Endodermal cell (in vitro differentiated cells): ENCODE measurements around the gene FREY1. TPM values are rescaled to one million over a fixed set of nuclear protein-coding genes. Genes with fewer than 3 reads are reported as not detected.

Experiments used
- DNase-seq: peaks from one replicate; pipeline ENCODE4 v3.0.0-alpha.2; 2017
- H3K27ac ChIP-seq: 2 replicates; pipeline ENCODE4 v1.5.1; 2013; ENCODE audit warnings: mild to moderate bottlenecking, low read depth, low read length, moderate library complexity
- H3K27me3 ChIP-seq: 2 replicates; pipeline ENCODE4 v1.6.1; 2013; ENCODE audit warnings: mild to moderate bottlenecking, low read length, moderate library complexity; ENCODE audit not compliant: insufficient read depth, control insufficient read depth, poor library complexity, severe bottlenecking
- H3K36me3 ChIP-seq: 2 replicates; pipeline ENCODE4 v1.7.0; 2013; ENCODE audit warnings: mild to moderate bottlenecking, low read length, moderate library complexity; ENCODE audit not compliant: control insufficient read depth, insufficient read depth
- H3K4me1 ChIP-seq: one replicate; pipeline ENCODE4 v1.7.0; 2013; ENCODE audit warnings: low read length; ENCODE audit not compliant: control insufficient read depth, insufficient read depth
- H3K4me3 ChIP-seq: 2 replicates; pipeline ENCODE4 v1.5.1; 2013; ENCODE audit warnings: mild to moderate bottlenecking, low read length, moderate library complexity
- H3K9ac ChIP-seq: 2 replicates; pipeline ENCODE4 v1.6.1; 2013; ENCODE audit warnings: mild to moderate bottlenecking, low read length, moderate library complexity; ENCODE audit not compliant: poor library complexity, severe bottlenecking; ENCODE audit errors: extremely low read depth
- H3K9me3 ChIP-seq: 2 replicates; pipeline ENCODE4 v1.6.1; 2013; ENCODE audit warnings: mild to moderate bottlenecking, low read length, moderate library complexity; ENCODE audit not compliant: control insufficient read depth
- H3K27ac Mint-ChIP-seq: 2 replicates; pipeline ENCODE4 v1.8.0; 2020; ENCODE audit warnings: mixed read lengths
- H3K27me3 Mint-ChIP-seq: 2 replicates; pipeline ENCODE4 v1.8.0; 2021; ENCODE audit warnings: mild to moderate bottlenecking, mixed read lengths; ENCODE audit not compliant: insufficient read depth
- H3K36me3 Mint-ChIP-seq: 2 replicates; pipeline ENCODE4 v1.8.0; 2020; ENCODE audit warnings: low read depth, mixed read lengths
- H3K4me1 Mint-ChIP-seq: 2 replicates; pipeline ENCODE4 v1.8.0; 2020; ENCODE audit warnings: mixed read lengths
- H3K4me3 Mint-ChIP-seq: 2 replicates; pipeline ENCODE4 v1.8.0; 2020; ENCODE audit warnings: mild to moderate bottlenecking, moderate library complexity, mixed read lengths
- H3K9me3 Mint-ChIP-seq: 2 replicates; pipeline ENCODE4 v1.8.0; 2020; ENCODE audit warnings: mild to moderate bottlenecking, mixed read lengths
- WGBS, 2 experiments: methylation state at CpG; one replicate each; pipeline versions ENCODE4 v1.1.5 to v1.1.7; 2013; ENCODE audit warnings: missing lambda C conversion rate in 2 of 2, mixed read lengths in 1 of 2; ENCODE audit not compliant: insufficient coverage in 1 of 2, insufficient read length in 1 of 2; 5-methylcytosine and 5-hydroxymethylcytosine counted together
- total RNA-seq, 2 donors: library from RNA; stranded (reverse); fragmentation: NEBNext Ultra II Directional in 1 of 2; extraction: Animal tissue kit (Norgen Biotek cat#: 25700) in 1 of 2; gene quantifications; 2 replicates in 1 of 2; 3 replicates in 1 of 2; pipeline ENCODE4 v1.2.1, GENCODE V29; 2021
- TF ChIP-seq, protein P1 (sequence below): fragments of 200-600 bp; sonication (generic); conservative IDR thresholded peaks from 2 replicates; pipeline ENCODE4 v1.5.0; 2021; ENCODE audit warnings: antibody characterized with exemption, mild to moderate bottlenecking

Gene FREY1
- total RNA-seq, 2 donors from 2014 or later = 1.1 to 1.5 TPM

GRCh38 chr11:45889555-45889954 lies 17.5 kb downstream of the FREY1 start:
- H3K4me3 Mint-ChIP-seq = no peak overlapping the region
- WGBS, 2 experiments = 87 to 95% methylated on average over 4 to 8 of the region's 8 CpGs
- TF ChIP-seq, protein P1, sequence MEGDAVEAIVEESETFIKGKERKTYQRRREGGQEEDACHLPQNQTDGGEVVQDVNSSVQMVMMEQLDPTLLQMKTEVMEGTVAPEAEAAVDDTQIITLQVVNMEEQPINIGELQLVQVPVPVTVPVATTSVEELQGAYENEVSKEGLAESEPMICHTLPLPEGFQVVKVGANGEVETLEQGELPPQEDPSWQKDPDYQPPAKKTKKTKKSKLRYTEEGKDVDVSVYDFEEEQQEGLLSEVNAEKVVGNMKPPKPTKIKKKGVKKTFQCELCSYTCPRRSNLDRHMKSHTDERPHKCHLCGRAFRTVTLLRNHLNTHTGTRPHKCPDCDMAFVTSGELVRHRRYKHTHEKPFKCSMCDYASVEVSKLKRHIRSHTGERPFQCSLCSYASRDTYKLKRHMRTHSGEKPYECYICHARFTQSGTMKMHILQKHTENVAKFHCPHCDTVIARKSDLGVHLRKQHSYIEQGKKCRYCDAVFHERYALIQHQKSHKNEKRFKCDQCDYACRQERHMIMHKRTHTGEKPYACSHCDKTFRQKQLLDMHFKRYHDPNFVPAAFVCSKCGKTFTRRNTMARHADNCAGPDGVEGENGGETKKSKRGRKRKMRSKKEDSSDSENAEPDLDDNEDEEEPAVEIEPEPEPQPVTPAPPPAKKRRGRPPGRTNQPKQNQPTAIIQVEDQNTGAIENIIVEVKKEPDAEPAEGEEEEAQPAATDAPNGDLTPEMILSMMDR = no peak

GRCh38 chr11:45887587-45887986 lies 19.5 kb downstream of the FREY1 start:
- Histone ChIP-seq H3K9ac (no peak overlapping the region), H3K4me1 (no peaks in the 10 kb centered on the region), H3K27me3 (peaks cover 15% of the 10 kb centered on the region), H3K36me3 (no peaks in the 10 kb centered on the region), H3K4me3 (no peak overlapping the region), H3K9me3 (no peaks in the 10 kb centered on the region), H3K27ac (no peak overlapping the region)
- Mint-ChIP-seq H3K27ac (no peak overlapping the region), H3K36me3 (no peaks in the 10 kb centered on the region), H3K9me3 (no peaks in the 10 kb centered on the region), H3K27me3 (peaks cover 15% of the 10 kb centered on the region), H3K4me3 (no peak overlapping the region), H3K4me1 (peaks cover 2% of the 10 kb centered on the region)
- TF ChIP-seq, protein P1 = no peak
- WGBS, 2 experiments = 90 to 100% methylated on average over 2 to 10 of the region's 10 CpGs
- DNase-seq = no peak

More at GRCh38 chr11:45889555-45889954, 17.5 kb downstream of the FREY1 start:
- Histone ChIP-seq H3K27ac (no peak overlapping the region), H3K27me3 (peaks cover 15% of the 10 kb centered on the region), H3K9ac (no peak overlapping the region), H3K4me1 (no peaks in the 10 kb centered on the region), H3K36me3 (no peaks in the 10 kb centered on the region), H3K9me3 (no peaks in the 10 kb centered on the region), H3K4me3 (no peak overlapping the region)
- peaks cover 13% of the 10 kb centered on the region for H3K27me3 Mint-ChIP-seq
- peaks cover 5% of the 10 kb centered on the region for H3K4me1 Mint-ChIP-seq
- no peak for DNase-seq
- H3K9me3 Mint-ChIP-seq = no peaks in the 10 kb centered on the region
- no peaks in the 10 kb centered on the region for H3K36me3 Mint-ChIP-seq
- H3K27ac Mint-ChIP-seq = no peak overlapping the region

DNA sequence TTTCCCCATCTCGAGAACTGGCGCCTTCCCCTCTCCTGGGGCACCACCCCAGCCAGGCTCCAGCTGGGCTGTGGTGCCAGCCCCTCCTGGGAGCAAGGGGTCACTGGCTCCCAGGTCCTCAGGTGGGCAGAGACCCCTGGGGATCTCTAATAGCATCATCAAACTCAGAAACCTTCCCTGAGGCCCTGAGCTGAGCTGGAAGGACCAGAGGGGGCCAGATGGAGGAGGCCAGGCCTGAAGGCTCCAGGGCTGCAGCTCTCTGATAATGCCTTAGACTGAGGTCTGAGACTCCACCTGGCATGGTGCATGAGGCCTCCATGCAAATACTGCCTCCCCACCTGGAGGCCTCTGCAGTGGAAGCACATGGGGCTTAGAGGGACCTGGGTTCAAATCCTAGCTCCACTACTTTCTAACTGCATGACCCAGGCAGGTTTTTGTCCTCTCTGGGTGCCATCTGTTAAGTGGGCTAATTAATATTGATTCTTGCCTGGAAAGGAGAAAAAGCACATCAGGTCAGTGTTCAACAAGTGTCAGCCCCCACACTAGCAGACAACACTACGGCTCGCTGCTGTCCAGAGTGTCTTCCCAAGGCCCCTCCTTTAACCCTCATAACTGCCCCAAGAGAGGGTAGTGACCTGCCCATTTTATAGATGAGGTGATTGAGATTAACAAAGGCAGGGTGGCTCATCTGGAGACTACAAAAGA lies 20.1 kb downstream of the FREY1 start:
- H3K4me3 Mint-ChIP-seq = peak overlapping the region; percentile 56
- no peaks in the 10 kb centered on the region for H3K9me3 ChIP-seq
- no peak overlapping the region for H3K27ac Mint-ChIP-seq
- no peaks in the 10 kb centered on the region for H3K9me3 Mint-ChIP-seq
- no peak overlapping the region for H3K27ac ChIP-seq
- peaks cover 15% of the 10 kb centered on the region for H3K27me3 ChIP-seq
- H3K4me1 Mint-ChIP-seq = peaks cover 2% of the 10 kb centered on the region
- no peaks in the 10 kb centered on the region for H3K4me1 ChIP-seq
- TF ChIP-seq, protein P1 = no peak
- H3K36me3 ChIP-seq = peaks cover 1% of the 10 kb centered on the region
- H3K36me3 Mint-ChIP-seq = no peaks in the 10 kb centered on the region
- no peak overlapping the region for H3K4me3 ChIP-seq
- no peak for DNase-seq
- WGBS, 2 experiments = 87 to 100% methylated on average over 2 to 4 of the region's 4 CpGs
- H3K27me3 Mint-ChIP-seq = peaks cover 15% of the 10 kb centered on the region
- H3K9ac ChIP-seq = no peak overlapping the region
